Stimulated activated CD4-positive, alpha-beta T cell treated with anti-CD3 and anti-CD28 coated beads, Interleukin-4, amount 100 ng/mL, for 24 hours (primary cell): Measurements from ENCODE around the gene ADGRL1.

Source experiments
- DNase-seq: peaks from one replicate; pipeline ENCODE4 v3.0.0-alpha.2; 2020

Gene ADGRL1

DNA sequence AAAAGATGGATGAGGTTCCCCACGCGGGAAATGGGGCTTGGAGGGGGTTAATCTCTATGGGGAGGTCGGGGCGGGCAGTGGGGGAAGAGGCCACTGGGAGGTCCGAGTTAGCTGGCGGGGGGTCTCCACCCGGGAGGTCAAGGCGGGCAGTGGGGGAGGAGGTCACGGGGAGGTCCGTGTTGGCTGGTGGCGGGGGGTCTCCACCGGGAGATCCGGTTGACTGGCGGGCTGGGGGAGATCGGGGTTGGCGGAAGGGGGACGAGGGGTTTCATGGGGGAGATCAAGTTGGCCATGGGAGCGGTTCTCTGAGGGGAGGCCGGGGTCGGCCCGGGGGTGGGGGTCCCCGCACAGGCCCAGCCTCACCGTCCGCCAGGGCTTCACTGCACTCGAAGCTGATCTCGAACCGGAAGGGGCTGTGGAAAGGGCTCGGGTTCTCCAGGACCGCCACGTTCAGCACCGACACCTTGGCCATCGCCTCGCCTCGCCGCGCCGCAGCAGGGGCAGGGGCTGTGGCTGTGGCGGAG, 69.9 kb downstream of the ADGRL1 start:
- DNase-seq = no peak

DNA sequence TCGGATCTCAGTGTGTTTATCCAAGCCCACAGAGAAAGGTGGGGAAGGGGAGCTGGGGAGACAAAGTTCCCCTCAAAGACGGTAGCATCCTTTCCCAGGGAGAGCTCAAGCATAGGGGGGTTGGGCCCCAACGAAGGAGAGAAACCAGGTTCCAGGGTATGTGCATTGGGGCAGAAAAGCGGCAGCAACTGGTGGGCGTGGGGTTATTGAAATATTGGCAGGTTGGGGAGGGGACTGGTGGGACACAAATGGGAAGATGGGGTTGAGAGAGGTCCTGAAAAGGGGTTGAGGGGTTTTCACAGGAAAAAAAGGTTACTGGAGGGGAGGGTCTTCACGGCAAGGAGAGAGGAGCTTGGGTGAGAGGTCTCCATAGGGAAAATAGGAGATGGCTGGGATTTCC, 70.6 kb downstream of the ADGRL1 start:
- no peak for DNase-seq

DNA sequence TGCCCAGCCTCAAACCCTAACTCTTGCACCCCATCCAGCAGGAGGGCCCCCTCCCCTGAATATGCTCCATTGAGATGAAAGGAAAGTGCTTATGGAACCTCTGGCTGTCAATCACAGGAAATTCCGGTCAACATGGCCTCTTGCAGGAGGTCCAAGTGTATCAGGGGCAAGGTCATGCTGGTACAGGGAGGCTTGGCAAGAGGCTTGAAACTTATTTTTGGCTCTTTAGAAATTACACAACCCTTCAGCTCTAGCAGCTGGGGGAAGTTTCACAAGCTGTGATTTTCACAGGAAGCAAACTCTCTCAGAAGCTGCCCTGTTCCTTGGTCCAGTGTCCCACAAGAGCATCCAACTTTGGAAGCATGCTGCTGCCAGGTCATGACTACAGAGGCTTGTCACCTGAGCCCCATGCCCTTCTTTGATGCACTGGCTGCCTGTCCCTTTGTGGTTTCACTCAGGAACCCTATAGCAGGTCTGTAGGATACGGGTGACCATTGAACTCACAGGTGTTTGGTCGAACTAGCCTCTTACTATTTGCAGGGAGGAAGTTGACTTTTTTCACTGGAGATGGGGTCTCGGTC, 78.0 kb downstream of the ADGRL1 start:
- no peak for DNase-seq

DNA sequence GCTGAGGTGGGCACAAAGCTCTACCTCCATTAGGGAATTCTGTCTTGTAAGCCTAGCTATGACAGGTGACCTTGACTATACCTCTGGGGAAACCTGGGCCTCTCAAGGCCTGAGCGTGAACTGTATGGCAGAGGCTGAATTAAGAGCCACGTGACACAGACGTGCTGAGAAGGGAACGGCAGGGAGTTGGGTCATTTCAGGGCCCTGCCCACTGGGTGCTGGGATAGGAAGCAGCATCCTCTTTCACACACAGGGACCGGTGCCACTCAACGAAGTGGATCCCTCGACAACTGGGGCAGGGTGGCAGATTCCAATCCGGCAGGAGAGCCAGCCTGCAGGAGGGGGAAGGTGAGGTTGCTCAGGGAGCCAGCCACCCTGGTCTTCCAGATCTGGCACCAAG, 78.8 kb downstream of the ADGRL1 start:
- DNase-seq = no peak

DNA sequence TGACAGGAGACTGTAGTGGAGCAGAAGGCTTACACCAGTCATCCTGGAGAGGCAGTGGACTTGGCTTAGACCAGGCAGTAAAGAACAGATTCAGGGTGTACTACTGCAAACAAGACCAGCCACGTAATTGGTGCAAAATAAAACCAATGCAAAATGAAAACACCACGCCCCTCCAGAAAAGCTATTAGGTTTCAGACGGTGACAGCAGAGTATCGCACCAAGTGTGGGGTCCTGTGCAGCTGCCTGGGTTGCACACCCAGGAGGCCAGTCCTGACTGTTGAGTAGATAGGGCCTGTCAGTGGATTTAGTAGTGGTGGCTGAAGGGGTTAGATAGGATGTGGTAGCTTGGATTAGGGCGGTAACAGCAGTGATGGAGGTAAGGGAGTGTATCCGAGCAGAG, 83.0 kb downstream of the ADGRL1 start:
- DNase-seq = no peak

DNA sequence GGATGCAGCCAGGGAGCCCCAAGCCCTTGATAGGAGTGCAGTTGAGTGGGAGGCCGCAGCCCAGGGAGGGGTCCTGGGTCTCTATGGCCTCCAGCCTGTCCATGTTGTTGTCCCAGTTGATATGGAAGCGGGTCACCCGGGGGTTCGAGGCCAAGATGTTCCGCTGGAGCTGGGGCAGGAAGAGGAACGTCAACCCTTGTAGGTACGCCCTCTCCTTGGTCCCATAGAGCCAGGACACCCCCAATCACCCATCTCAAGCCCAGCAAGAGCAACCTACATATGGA, 85.5 kb downstream of the ADGRL1 start:
- DNase-seq = no peak

DNA sequence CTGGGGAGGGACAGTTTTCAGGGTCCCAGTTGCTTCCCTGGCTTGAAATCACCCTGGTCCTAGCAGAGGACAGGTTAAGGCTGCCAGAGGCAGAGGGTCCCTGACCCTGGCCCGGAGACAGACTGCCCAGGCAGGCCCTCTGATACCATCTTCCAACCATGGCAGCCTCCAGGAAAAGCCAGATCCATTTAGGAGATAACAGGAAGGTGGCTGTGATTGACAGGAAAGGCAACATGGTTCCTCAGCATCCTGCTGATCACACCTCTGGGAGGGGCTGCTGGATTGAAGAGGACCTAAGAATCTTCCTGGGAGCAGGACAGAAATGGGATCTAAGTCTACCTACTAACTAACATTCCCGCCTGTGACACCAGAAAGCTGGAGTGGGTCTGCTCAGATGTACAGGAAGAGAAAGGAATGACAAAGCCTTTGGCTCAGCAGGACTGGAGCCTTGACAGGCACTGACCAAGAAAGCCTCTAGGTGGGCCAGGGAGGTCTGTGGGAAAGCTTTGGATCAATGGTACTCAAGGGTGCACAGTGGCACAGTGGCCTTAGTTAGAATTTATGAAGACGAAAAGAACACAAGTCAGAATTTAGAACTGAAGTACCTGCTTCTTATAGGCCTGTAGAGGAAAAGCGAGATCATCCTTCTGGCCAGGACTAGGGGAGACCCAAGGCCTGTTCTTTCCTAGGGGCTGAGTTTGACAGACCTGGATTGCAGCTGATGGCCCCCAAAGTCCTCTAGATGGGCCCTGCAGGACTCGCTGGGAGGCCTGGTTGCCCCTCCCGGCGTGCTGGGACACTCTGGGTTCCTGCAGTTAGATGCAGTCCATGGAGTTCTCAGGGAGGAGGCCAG, 86.1 kb downstream of the ADGRL1 start:
- DNase-seq = no peak

DNA sequence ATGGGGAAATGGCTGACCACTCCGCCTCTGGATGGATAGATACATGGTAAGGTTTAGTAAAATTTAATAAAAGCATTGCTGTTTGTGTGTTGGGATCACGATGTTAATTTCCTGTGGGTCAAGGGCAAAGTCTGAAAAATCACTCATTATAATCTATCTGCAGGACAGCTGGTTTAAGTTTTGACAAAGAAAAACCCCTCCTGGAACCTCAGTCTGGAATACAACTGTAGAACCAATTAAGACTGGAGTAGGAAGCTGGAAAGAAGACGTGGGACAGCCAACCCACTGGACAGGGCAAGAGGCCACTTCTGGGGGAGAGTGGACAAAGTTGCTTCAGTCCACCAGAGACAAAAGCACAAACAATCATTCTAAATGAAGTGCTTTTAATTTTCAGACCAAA, 86.8 kb downstream of the ADGRL1 start:
- DNase-seq = no peak

DNA sequence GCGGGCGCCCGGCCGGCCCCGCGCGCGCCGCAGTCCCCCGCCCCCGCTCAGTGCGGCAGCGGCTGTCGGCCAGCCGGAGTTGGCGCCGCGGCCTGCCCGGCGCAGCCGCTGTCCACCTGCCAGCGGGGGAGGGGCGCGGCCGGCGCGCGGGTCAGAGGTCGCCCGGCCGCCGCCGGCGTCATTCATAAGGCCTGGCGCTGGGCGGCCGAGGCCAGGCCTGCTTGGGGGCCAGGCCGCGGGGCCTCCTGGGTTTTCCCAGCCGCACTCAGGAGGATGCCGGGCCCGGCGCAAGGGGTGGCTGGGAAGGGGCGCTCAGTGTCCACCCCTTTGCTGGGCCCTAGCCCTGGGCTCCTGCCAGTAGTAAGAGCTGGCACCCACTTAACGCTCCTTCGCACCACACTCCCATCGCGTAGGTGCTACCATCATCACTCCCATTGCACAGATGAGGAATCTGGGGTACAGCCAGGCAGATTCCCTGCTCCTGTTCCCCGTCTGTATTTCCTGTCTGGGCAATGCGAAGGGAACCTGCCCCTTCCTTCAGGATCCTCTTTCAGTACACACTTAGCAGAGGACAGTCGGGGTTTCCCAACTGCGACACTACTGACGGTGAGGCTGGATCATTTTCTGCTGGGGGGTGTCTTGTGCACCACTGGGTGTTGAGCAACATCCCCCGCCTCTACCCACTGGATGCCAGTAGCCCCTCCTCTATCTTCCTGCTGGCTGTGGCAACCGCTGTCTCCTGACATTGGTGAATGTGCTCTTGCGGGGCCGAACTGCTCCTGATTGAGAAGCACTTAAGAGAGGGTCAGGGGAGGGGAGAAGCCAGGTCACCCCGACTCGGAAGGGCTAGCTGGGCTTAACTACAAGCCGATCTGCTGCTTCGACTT, 87.6 kb downstream of the ADGRL1 start:
- peak; percentile 47 for DNase-seq

DNA sequence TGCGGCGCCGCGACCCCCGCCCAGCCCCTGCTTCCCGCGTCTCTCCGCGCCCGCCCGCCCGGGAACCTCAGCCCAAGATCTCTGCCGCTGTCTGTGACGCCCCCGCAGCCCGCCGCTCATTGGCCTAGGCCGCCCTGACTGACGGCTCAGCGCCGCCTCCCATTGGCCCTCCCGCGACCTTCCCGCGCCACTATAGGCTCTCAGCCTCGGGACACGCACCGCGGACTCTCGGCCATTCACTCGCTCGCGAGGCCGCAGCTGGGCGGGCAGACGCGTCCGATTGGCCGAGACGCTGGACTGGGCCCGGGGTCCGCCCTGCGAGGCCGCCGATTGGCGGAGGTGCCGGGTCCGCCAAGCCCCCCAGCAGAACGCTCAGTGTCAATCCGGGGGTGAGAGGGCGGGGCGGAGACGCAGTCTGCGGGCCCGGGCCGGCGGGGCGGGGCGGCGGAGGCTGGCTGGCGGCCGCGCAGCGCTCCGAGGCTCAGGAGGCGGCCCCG, 88.3 kb downstream of the ADGRL1 start, which contains the start of gene PRKACA:
Gene PRKACA, minus strand, starts transcription at position 95 of the 497 bp plus-strand sequence. CDS start 215 bp downstream, outside the sequence.
- peak; percentile 98 for DNase-seq

DNA sequence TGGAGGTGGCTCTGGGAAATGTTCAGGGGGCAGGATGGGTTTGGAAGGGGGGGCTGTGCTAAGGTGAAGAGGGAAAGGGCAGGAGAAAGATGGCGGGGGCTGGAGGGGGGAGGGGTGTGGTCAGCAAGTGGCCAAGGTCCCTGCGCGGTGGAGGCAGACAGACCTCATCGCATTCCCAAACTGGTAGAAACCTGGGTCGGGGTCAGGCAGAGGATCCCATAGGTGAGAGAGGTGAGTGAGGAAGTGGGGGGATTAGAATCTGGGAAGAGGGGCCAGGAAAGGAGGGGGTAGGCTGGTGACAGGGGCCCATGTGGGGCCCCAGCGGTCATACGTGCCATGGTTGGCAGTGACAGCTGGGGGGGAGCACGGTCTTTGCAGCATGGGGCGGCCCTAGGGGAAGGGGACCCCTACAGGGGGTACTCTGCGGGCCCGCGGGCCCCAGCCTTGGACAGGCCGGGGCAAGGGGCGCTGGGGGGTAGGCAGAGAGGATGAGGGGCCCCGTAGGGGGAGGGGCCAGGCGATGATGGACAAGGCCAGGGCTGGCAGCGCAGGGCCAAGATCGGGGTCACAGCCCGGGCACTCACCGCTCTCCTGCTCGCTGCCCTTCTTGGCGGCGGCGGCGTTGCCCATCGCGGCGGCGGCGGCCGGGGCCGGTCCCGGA, 88.9 kb downstream of the ADGRL1 start:
- peak; percentile 17 for DNase-seq

DNA sequence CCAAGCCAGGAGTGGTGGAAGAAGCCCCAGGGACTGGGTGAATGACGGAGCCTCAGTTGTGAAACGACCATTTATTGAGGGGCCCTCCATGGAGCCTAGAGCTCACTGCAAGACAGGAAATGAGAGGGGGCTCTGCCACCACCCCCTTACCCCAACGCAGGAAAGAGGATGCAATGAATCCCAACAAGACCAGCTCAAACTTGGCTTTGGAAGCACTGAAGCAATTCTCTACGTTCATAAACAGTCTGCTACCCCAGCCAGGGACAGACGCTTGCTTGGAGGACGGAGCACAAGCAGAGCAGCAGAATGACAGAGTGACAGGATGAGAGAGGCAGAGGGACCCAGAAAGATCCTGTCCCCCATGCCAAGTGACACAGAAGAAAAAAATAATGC, 89.4 kb downstream of the ADGRL1 start:
- no peak for DNase-seq

DNA sequence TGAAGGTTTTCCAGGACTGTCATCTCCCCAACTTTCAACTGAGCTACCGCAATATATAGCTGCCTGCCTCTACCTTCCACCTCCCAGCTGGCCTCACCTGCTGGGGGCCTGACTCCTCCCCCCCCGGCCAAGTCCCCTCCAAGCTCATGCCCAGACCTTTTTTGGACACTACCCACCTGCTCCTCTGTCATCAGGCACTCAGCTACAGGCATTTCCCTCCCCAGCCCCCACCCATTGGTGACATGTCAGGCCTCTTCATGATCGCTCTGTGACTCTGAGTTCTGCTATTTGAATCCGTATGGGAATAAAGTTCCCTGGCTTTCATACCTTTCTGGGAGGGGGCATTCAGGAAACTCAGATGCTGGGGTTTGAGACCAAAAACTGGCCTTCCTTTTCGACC, 90.2 kb downstream of the ADGRL1 start:
- no peak for DNase-seq

DNA sequence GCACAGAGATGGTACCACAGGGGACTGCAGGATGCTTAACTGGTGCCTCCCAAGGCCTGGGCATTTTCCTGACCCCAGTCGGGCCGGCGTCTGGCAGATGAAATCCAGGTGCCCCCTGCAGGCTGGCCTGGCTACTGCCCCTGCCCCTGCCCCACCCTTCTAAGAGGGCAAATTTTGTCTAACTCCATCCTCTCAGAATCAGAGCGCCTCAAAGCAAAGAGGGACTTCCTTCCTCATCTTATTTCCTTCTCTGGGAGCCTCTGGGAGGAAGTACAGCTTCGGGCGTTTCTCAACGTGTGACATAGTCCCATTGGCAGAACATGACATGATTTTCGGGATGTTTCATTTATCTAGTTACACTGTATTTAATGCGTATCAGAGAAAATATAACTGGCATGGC, 91.1 kb downstream of the ADGRL1 start:
- DNase-seq = peak; percentile 59

DNA sequence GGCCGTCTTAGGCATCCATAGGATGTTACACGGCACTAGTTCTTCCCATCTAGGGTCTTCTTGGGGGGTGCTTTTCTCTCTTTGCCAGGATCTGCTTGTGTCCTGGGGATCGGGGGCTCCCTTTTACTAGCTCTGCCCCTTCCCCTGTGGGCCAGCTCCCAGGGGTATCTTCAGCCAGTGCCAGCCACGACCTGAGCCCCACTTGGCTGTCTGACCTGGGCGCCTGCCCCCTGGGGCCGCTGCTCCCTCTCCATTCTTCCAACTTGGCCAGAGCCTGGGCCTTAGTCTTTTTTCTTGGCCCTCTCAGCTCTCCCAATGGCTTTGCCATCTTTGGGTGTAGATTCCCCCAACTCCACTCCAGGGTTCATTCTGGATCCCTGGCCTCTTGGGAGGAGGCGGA, 91.5 kb downstream of the ADGRL1 start:
- DNase-seq = no peak

DNA sequence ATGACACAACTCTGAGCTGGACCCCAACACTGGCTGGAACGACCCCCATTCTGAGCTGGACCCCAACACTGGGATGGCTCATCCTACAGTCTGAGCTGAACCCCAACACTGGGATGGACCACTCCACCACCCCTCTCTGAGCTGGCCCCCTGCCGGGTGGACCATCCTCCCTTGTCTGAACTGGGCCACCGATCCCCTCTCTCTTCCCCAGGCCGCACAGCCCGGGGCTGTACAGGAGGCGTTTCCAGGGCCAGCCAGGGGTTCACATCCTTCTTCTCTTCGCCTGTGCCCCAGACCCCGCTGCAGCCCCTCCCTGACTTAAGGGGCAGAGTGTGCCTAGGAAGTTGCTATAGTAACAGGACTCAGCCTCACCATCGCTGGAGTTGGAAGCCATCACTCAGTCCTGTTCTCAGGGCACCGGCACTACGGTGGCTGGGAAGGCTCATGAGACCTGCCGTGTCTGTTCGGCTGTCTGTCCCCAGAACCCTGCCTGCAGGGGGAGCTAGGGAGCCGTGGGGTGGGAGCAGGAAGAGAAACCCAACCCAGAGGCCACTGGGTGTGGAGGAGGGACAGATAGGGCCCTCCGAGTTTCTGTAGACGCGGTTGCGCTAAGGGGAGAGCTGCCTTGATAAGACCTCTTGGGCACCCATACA, 92.1 kb downstream of the ADGRL1 start:
- DNase-seq = peak; percentile 52

DNA sequence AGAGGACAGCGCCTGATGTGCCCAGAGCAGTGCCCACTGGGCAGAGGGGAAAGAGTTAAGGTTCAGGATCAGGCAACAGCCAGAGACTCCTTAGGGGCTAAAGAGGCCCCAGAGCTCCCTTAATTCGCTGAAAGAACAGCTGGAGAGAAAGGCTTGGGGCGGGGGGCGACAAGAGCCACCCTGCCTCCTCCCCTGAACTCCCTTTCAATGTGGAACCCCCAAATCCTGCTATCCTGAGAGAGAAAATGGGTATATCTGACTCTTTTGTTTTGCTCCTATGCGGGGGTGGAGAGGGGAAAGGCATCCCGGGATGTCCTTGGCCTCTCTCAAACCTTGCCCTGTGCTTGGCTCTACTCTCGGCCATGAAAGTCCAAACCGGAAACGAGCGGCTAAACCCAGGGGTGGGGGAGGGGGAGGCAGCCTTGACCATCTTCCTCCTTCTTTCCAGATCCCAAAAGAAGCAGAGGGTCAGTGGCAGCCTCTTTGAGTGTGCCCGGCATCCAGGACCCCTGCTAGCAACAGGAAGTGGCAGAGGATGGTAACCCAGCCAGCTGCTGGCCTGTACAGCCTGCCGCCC, 93.1 kb downstream of the ADGRL1 start:
- DNase-seq = no peak

DNA sequence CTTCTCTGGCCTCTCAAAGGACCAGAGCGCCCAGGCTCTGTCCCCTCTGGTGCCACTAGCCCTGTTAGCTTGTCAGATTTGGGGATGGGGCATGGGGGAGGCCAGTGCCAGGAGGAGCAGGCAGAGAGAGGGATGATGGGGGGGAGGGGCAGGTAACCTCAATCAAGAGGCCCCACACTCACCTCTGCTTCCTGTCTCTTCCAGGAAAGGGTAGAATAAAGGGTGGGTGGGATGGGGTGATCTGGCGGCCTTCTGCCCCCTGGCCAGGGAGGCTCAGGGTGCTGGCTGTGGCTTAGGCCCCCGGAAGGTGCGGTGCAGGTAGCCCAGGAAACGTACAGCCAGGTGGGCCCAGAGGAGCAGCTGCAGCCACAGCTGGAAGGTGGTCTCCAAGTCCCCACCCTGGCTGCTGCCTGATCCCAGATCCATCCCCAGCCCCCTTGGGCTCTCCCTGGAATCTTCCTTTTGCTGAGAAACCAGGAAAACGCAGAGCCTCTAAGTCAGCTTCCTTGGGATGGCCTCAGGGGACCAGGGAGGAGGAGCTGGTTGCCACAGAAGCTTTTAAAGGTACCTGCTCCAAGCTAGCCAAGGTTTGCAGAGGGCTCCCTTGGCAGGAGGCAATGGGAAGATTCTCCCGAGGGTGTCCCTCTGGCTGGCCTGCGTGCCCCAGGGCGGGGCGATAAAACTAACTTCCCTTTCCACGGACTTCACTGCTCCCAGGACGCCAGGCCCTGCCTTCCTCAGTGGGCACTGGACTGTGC, 93.7 kb downstream of the ADGRL1 start:
- DNase-seq = no peak

DNA sequence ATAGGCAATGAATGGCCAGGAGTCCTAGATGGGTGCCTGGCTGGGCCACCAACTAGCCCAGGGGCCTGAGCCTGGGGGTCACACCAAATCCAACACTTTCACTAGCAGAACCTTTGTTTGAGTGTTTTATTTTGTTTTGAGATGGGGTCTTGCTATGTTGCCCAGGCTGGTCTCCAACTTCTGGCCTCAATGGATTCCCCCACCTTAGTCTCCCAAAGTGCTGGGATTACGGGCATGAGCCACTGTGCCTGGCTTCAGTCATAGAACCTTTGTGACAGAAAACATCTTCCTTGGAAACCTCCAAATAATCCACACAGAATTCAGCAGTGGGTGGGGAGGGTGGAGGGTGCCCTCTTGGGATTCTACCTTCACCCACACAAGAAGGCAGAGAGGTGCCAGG, 94.5 kb downstream of the ADGRL1 start:
- DNase-seq = no peak

DNA sequence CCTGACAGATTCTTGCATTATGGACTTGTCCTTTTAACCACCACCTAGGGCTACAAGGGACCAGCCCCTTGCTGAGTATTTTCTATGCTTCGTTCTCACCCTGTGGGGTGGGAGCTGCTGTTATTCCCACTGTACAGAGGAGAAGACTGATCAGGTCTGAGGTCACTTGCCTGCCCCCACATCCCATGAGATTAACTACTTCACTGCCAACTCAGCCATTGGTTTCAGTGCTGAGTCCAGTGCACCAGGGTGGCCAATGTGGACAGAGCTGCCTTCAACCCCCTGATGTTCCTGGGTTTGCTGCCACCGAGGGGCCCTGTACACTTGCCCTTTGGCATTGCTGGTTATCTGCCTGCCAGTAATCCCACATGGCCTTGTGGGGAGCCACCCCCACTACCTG, 95.3 kb downstream of the ADGRL1 start:
- no peak for DNase-seq
